ENCODE measurements around the gene SPPL3.

- TF ChIP-seq CTCF (IDR thresholded peaks at IDR 0.05) (no peak), RELA (CRISPR knock-in tag; IDR thresholded peaks at IDR 0.05; ENCODE audit: borderline replicate concordance) (no peak), CBFB (CRISPR knock-in tag; IDR thresholded peaks at IDR 0.05; ENCODE audit: low read depth) (no peak), USF1 (CRISPR knock-in tag; IDR thresholded peaks at IDR 0.05) (no peak), ESRRA (CRISPR knock-in tag; IDR thresholded peaks at IDR 0.05; ENCODE audit: borderline replicate concordance) (no peak), STAT6 (CRISPR knock-in tag; conservative IDR thresholded peaks at IDR 0.05; ENCODE audit: low read depth) (no peak), FOXJ3 (CRISPR knock-in tag; IDR thresholded peaks at IDR 0.05; ENCODE audit: borderline replicate concordance) (no peak), JUN (CRISPR knock-in tag; IDR thresholded peaks at IDR 0.05) (no peak), ETV6 (CRISPR knock-in tag; IDR thresholded peaks at IDR 0.05) (no peak)
These were observed 167.5 kb downstream of the SPPL3 start for GRCh38 chr12:120736404-120737331.
